Adrenal gland (tissue), 5 donors: ENCODE data around the gene DUOXA1.

Experiments used
- POLR2A ChIP-seq, 2 donors: fragments of 450-650 bp; IDR thresholded peaks; one replicate each; pipeline ENCODE4 v1.6.1; 2017; ENCODE audit warnings: antibody characterized with exemption in 2 of 2, mild to moderate bottlenecking in 2 of 2, moderate library complexity in 1 of 2
- TF ChIP-seq, protein P1 (sequence below), 6 experiments: fragments of 450-650 bp in 4 of 6; fragments of 200-600 bp in 2 of 6; sonication (generic) in 1 of 6; IDR thresholded peaks; 1 replicate in 5 of 6; 2 replicates in 1 of 6; pipeline versions ENCODE4 v1.5.1 to v1.8.0; 2016 to 2021; ENCODE audit warnings: antibody characterized with exemption in 6 of 6, mild to moderate bottlenecking in 2 of 6, moderate library complexity in 1 of 6
- donor health status: DM: no; HTN: no; CAD: no.

DNA sequence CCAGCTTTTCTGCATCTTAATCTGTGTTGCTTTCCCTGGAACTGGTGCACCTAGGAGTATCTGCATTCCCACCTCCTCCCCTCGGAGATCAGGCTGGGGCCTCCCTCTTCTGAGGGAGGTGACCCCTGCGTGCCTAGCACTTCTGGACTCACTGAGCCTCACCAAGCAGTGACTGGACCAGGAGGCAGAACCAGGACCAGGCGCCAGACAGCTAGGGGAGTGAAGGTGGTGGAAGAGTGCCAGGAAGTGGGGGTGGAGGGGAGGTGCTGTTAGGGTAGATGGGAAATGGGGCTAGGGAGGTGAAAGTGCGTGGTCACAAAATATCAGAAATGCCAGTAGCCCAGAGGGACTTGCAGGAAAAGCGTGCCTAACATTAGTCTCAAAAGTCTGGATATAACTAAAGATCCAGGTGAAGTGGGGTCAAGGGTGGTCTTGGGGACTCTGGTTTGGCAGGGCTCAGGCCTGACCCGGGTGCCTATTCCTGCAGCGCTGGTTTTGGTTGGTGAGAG is 14.3 kb downstream of the DUOXA1 start:
- TF ChIP-seq, protein P1, sequence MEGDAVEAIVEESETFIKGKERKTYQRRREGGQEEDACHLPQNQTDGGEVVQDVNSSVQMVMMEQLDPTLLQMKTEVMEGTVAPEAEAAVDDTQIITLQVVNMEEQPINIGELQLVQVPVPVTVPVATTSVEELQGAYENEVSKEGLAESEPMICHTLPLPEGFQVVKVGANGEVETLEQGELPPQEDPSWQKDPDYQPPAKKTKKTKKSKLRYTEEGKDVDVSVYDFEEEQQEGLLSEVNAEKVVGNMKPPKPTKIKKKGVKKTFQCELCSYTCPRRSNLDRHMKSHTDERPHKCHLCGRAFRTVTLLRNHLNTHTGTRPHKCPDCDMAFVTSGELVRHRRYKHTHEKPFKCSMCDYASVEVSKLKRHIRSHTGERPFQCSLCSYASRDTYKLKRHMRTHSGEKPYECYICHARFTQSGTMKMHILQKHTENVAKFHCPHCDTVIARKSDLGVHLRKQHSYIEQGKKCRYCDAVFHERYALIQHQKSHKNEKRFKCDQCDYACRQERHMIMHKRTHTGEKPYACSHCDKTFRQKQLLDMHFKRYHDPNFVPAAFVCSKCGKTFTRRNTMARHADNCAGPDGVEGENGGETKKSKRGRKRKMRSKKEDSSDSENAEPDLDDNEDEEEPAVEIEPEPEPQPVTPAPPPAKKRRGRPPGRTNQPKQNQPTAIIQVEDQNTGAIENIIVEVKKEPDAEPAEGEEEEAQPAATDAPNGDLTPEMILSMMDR (IDR thresholded peaks at IDR 0.05): no peak
- no peak for TF ChIP-seq POLR2A (IDR thresholded peaks at IDR 0.05)
